Cardiac fibroblast (primary cell): ENCODE data around the gene ASAP3.

Experiments
- DNase-seq, 2 donors: peaks; one replicate each; pipeline versions ENCODE4 v3.0.0 to v3.0.0-alpha.2; 2010; ENCODE audit warnings: low read depth in 2 of 2
- H3K4me3 ChIP-seq, 2 donors: replicated peaks in 1 of 2; 1 replicate in 1 of 2; 2 replicates in 1 of 2; pipeline ENCODE4 v1.5.1; 2011; ENCODE audit warnings: low read depth in 2 of 2, low read length in 2 of 2, mild to moderate bottlenecking in 2 of 2, moderate library complexity in 1 of 2
- TF ChIP-seq, protein P1 (sequence below): IDR thresholded peaks from one replicate; pipeline ENCODE4 v1.5.1; 2011; ENCODE audit warnings: low read depth, mild to moderate bottlenecking, low read length, inconsistent platforms

The ASAP3 gene

DNA sequence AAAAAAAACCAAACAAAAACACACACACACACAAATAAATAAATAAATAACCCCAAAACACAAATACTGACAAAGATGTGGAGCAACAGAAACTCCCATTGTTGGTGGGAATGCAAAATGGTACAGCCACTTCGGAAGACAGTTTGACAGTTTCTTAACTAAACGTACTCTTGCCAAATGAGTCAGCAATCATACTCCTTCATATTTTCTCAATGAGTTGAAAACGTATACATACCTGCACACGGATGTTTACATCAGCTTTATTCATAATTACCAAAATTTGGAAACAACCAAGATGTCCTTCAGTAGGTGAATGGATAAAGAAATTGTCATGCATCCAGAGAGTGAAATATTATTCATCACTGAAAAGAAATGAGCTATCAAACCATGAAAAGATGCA lies 23.5 kb downstream of the ASAP3 start:
- no peak for DNase-seq
- no peak overlapping the region for H3K4me3 ChIP-seq
- TF ChIP-seq, protein P1, sequence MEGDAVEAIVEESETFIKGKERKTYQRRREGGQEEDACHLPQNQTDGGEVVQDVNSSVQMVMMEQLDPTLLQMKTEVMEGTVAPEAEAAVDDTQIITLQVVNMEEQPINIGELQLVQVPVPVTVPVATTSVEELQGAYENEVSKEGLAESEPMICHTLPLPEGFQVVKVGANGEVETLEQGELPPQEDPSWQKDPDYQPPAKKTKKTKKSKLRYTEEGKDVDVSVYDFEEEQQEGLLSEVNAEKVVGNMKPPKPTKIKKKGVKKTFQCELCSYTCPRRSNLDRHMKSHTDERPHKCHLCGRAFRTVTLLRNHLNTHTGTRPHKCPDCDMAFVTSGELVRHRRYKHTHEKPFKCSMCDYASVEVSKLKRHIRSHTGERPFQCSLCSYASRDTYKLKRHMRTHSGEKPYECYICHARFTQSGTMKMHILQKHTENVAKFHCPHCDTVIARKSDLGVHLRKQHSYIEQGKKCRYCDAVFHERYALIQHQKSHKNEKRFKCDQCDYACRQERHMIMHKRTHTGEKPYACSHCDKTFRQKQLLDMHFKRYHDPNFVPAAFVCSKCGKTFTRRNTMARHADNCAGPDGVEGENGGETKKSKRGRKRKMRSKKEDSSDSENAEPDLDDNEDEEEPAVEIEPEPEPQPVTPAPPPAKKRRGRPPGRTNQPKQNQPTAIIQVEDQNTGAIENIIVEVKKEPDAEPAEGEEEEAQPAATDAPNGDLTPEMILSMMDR = no peak

DNA sequence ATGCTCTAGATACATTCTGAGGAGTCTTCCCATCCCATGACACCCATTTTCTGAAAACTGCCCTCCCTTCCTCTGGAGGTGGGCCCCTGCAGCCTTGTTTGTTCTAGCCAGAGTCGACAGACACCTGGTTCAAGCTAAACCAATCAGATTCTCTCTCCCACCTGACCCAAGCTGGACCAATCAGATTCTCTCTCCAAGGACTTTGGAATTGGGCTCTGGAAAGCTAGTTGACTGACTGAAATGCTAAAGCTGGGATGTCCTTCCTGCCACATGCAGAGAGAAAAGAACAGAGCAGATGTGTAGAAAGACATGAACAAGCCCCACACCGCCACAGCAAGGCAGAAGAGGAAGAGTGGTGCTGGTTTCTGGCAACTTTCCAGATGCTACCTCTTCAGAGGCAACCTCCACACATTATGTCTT lies 24.6 kb downstream of the ASAP3 start:
- DNase-seq = no peak
- TF ChIP-seq, protein P1 = no peak

GRCh38 chr1:23456226-23456625 lies 27.8 kb downstream of the ASAP3 start:
- no peak for DNase-seq
- no peak overlapping the region for H3K4me3 ChIP-seq
- TF ChIP-seq, protein P1 = no peak

More for the DNA sequence above, 24.6 kb downstream of the ASAP3 start:
- no peak overlapping the region for H3K4me3 ChIP-seq

- TF ChIP-seq, protein P1 = no peak
- no peak for DNase-seq
- no peak overlapping the region for H3K4me3 ChIP-seq
Observed at GRCh38 chr1:23453455-23454000, 30.5 kb downstream of the ASAP3 start.

GRCh38 chr1:23452011-23452411 lies 32.0 kb downstream of the ASAP3 start:
- TF ChIP-seq, protein P1 = no peak
- DNase-seq = peak in 1 of 2 donors; percentile 49
- H3K4me3 ChIP-seq = no peak overlapping the region

DNA sequence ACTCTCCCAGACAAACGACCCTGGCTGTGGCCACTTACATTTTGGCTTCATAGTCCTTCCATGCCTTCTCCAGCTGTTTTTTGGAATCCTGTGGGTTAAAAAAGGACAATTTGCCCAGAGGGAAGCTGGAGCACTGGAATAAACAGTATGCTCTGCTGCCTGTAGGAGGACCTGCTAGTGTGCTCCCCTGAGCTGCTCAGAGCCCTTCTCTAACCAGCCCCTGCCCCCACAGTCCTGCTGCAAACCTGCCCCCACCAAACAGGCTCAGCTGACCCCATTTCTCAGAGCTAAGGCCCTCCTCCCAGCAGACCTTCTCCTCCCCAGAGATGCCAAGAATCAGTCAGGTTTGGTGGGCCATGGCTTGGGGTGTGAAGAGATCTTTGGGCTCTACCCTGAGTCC lies 32.5 kb downstream of the ASAP3 start:
- no peak for DNase-seq
- no peak overlapping the region for H3K4me3 ChIP-seq
- TF ChIP-seq, protein P1 = no peak

DNA sequence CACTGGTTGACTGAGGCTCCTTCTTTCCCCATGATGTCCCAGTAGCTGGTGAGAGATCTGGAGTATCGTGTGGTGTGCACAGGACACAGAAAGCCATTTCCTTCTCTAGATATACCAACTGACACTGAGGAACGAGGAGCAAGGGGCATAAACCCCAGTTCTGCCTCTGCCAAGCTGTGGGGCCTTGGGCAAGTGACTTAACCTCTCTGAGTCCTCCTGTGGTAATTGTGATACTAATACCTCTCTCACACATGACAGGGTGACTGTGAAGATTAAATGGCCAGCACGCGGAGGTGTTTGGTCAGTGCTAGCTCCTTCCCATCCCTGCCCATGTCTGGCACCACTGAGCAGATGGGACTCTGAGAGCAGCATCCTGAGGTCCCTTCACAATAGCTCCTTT lies 33.1 kb downstream of the ASAP3 start:
- TF ChIP-seq, protein P1 = no peak
- no peak overlapping the region for H3K4me3 ChIP-seq
- no peak for DNase-seq
